Measurements from ENCODE around the gene SORCS2.

Gene SORCS2

GRCh38 chr4:7285244-7286094, 93.1 kb downstream of the SORCS2 start:
- Histone ChIP-seq H3K27me3 (ENCODE audit: control insufficient read depth, insufficient read depth, low read length) (no peaks in the 10 kb centered on the region), H3K9me3 (ENCODE audit: control insufficient read depth, insufficient read depth, low read length) (no peaks in the 10 kb centered on the region), H3K27ac (ENCODE audit: low read depth, low read length) (no peak overlapping the region), H3K4me1 (ENCODE audit: control insufficient read depth, insufficient read depth, low read length) (no peaks in the 10 kb centered on the region), H3K9ac (ENCODE audit: low read depth, low read length) (no peak overlapping the region), H3K36me3 (ENCODE audit: control insufficient read depth, insufficient read depth, low read length) (no peaks in the 10 kb centered on the region), H3K4me3 (ENCODE audit: low read depth, low read length) (no peak overlapping the region)

- Histone ChIP-seq H3K9ac (ENCODE audit: low read depth, low read length) (no peak overlapping the region), H3K27me3 (ENCODE audit: control insufficient read depth, insufficient read depth, low read length) (no peaks in the 10 kb centered on the region), H3K27ac (ENCODE audit: low read depth, low read length) (no peak overlapping the region), H3K4me1 (ENCODE audit: control insufficient read depth, insufficient read depth, low read length) (no peaks in the 10 kb centered on the region), H3K9me3 (ENCODE audit: control insufficient read depth, insufficient read depth, low read length) (no peaks in the 10 kb centered on the region), H3K36me3 (ENCODE audit: control insufficient read depth, insufficient read depth, low read length) (no peaks in the 10 kb centered on the region), H3K4me3 (ENCODE audit: low read depth, low read length) (no peak overlapping the region)
Observed at GRCh38 chr4:7286170-7286569, 93.8 kb downstream of the SORCS2 start.

GRCh38 chr4:7286798-7287197, 94.5 kb downstream of the SORCS2 start:
- H3K4me3 ChIP-seq (ENCODE audit: low read depth, low read length): no peak overlapping the region
- no peak overlapping the region for H3K9ac ChIP-seq (ENCODE audit: low read depth, low read length)
- no peaks in the 10 kb centered on the region for H3K4me1 ChIP-seq (ENCODE audit: control insufficient read depth, insufficient read depth, low read length)
- no peak overlapping the region for H3K27ac ChIP-seq (ENCODE audit: low read depth, low read length)
- H3K27me3 ChIP-seq (ENCODE audit: control insufficient read depth, insufficient read depth, low read length): no peaks in the 10 kb centered on the region
- no peaks in the 10 kb centered on the region for H3K36me3 ChIP-seq (ENCODE audit: control insufficient read depth, insufficient read depth, low read length)
- no peaks in the 10 kb centered on the region for H3K9me3 ChIP-seq (ENCODE audit: control insufficient read depth, insufficient read depth, low read length)

GRCh38 chr4:7287274-7287917, 95.1 kb downstream of the SORCS2 start:
- Histone ChIP-seq H3K36me3 (ENCODE audit: control insufficient read depth, insufficient read depth, low read length) (no peaks in the 10 kb centered on the region), H3K4me1 (ENCODE audit: control insufficient read depth, insufficient read depth, low read length) (no peaks in the 10 kb centered on the region), H3K9ac (ENCODE audit: low read depth, low read length) (no peak overlapping the region), H3K9me3 (ENCODE audit: control insufficient read depth, insufficient read depth, low read length) (no peaks in the 10 kb centered on the region), H3K27me3 (ENCODE audit: control insufficient read depth, insufficient read depth, low read length) (no peaks in the 10 kb centered on the region), H3K4me3 (ENCODE audit: low read depth, low read length) (no peak overlapping the region), H3K27ac (ENCODE audit: low read depth, low read length) (no peak overlapping the region)

GRCh38 chr4:7287918-7288280, 95.6 kb downstream of the SORCS2 start:
- Histone ChIP-seq H3K4me3 (ENCODE audit: low read depth, low read length) (no peak overlapping the region), H3K4me1 (ENCODE audit: control insufficient read depth, insufficient read depth, low read length) (no peaks in the 10 kb centered on the region), H3K27me3 (ENCODE audit: control insufficient read depth, insufficient read depth, low read length) (no peaks in the 10 kb centered on the region), H3K36me3 (ENCODE audit: control insufficient read depth, insufficient read depth, low read length) (no peaks in the 10 kb centered on the region), H3K27ac (ENCODE audit: low read depth, low read length) (no peak overlapping the region), H3K9me3 (ENCODE audit: control insufficient read depth, insufficient read depth, low read length) (no peaks in the 10 kb centered on the region), H3K9ac (ENCODE audit: low read depth, low read length) (no peak overlapping the region)

GRCh38 chr4:7288751-7289523, 96.6 kb downstream of the SORCS2 start:
- no peaks in the 10 kb centered on the region for H3K36me3 ChIP-seq (ENCODE audit: control insufficient read depth, insufficient read depth, low read length)
- H3K9ac ChIP-seq (ENCODE audit: low read depth, low read length): no peak overlapping the region
- no peaks in the 10 kb centered on the region for H3K27me3 ChIP-seq (ENCODE audit: control insufficient read depth, insufficient read depth, low read length)

GRCh38 chr4:7289589-7289988, 97.3 kb downstream of the SORCS2 start:
- Histone ChIP-seq H3K27me3 (ENCODE audit: control insufficient read depth, insufficient read depth, low read length) (no peaks in the 10 kb centered on the region), H3K4me1 (ENCODE audit: control insufficient read depth, insufficient read depth, low read length) (no peaks in the 10 kb centered on the region), H3K9me3 (ENCODE audit: control insufficient read depth, insufficient read depth, low read length) (no peaks in the 10 kb centered on the region), H3K9ac (ENCODE audit: low read depth, low read length) (no peak overlapping the region), H3K4me3 (ENCODE audit: low read depth, low read length) (no peak overlapping the region), H3K27ac (ENCODE audit: low read depth, low read length) (no peak overlapping the region), H3K36me3 (ENCODE audit: control insufficient read depth, insufficient read depth, low read length) (no peaks in the 10 kb centered on the region)

More at GRCh38 chr4:7288751-7289523, 96.6 kb downstream of the SORCS2 start:
- Histone ChIP-seq H3K9me3 (ENCODE audit: control insufficient read depth, insufficient read depth, low read length) (no peaks in the 10 kb centered on the region), H3K4me3 (ENCODE audit: low read depth, low read length) (no peak overlapping the region), H3K4me1 (ENCODE audit: control insufficient read depth, insufficient read depth, low read length) (no peaks in the 10 kb centered on the region), H3K27ac (ENCODE audit: low read depth, low read length) (no peak overlapping the region)

GRCh38 chr4:7291372-7292114, 99.2 kb downstream of the SORCS2 start:
- no peak overlapping the region for H3K4me3 ChIP-seq (ENCODE audit: low read depth, low read length)
- H3K27ac ChIP-seq (ENCODE audit: low read depth, low read length): no peak overlapping the region
- H3K36me3 ChIP-seq (ENCODE audit: control insufficient read depth, insufficient read depth, low read length): no peaks in the 10 kb centered on the region
- no peaks in the 10 kb centered on the region for H3K9me3 ChIP-seq (ENCODE audit: control insufficient read depth, insufficient read depth, low read length)
- H3K9ac ChIP-seq (ENCODE audit: low read depth, low read length): no peak overlapping the region
- H3K4me1 ChIP-seq (ENCODE audit: control insufficient read depth, insufficient read depth, low read length): no peaks in the 10 kb centered on the region
- no peaks in the 10 kb centered on the region for H3K27me3 ChIP-seq (ENCODE audit: control insufficient read depth, insufficient read depth, low read length)

GRCh38 chr4:7293703-7294102, 101.4 kb downstream of the SORCS2 start:
- H3K36me3 ChIP-seq (ENCODE audit: control insufficient read depth, insufficient read depth, low read length): no peaks in the 10 kb centered on the region
- H3K9me3 ChIP-seq (ENCODE audit: control insufficient read depth, insufficient read depth, low read length): no peaks in the 10 kb centered on the region
- H3K4me3 ChIP-seq (ENCODE audit: low read depth, low read length): no peak overlapping the region
- H3K9ac ChIP-seq (ENCODE audit: low read depth, low read length): no peak overlapping the region
- no peaks in the 10 kb centered on the region for H3K27me3 ChIP-seq (ENCODE audit: control insufficient read depth, insufficient read depth, low read length)
- no peaks in the 10 kb centered on the region for H3K4me1 ChIP-seq (ENCODE audit: control insufficient read depth, insufficient read depth, low read length)
- H3K27ac ChIP-seq (ENCODE audit: low read depth, low read length): no peak overlapping the region

GRCh38 chr4:7294176-7294756, 101.9 kb downstream of the SORCS2 start:
- H3K36me3 ChIP-seq (ENCODE audit: control insufficient read depth, insufficient read depth, low read length): no peaks in the 10 kb centered on the region
- no peak overlapping the region for H3K9ac ChIP-seq (ENCODE audit: low read depth, low read length)
- no peak overlapping the region for H3K27ac ChIP-seq (ENCODE audit: low read depth, low read length)
- H3K4me1 ChIP-seq (ENCODE audit: control insufficient read depth, insufficient read depth, low read length): no peaks in the 10 kb centered on the region
- H3K4me3 ChIP-seq (ENCODE audit: low read depth, low read length): no peak overlapping the region
- H3K27me3 ChIP-seq (ENCODE audit: control insufficient read depth, insufficient read depth, low read length): no peaks in the 10 kb centered on the region
- H3K9me3 ChIP-seq (ENCODE audit: control insufficient read depth, insufficient read depth, low read length): no peaks in the 10 kb centered on the region

All from HUES48 (cell line).